RWPE1 (cell line): Measurements from ENCODE around the gene CHKA.

Experiments used
- CTCF ChIA-PET: fragments of 350-600 bp; sonication (Branson Sonifier 250); formaldehyde crosslinking; extraction: SDS; loops from one replicate; lab custom pipeline; 2021; lab: Yijun Ruan, JAX
- POLR2A ChIA-PET: fragments of 400-600 bp; formaldehyde crosslinking; extraction: SDS; loops from one replicate; lab custom pipeline; 2020; ENCODE audit warnings: antibody characterized with exemption; ENCODE audit not compliant: low non-redundant PET; lab: Yijun Ruan, JAX
- DNase-seq: peaks from one replicate; pipeline ENCODE4 v3.0.0; 2012; ENCODE audit warnings: low spot score
- H3K27ac ChIP-seq: fragments of 450-650 bp; 2 replicates; pipeline ENCODE4 v1.5.1; 2017
- TF ChIP-seq, protein P1 (sequence below): fragments of 450-650 bp; conservative IDR thresholded peaks from 2 replicates; pipeline ENCODE4 v1.5.1; 2017; ENCODE audit warnings: low read depth, mild to moderate bottlenecking

The CHKA gene

DNA sequence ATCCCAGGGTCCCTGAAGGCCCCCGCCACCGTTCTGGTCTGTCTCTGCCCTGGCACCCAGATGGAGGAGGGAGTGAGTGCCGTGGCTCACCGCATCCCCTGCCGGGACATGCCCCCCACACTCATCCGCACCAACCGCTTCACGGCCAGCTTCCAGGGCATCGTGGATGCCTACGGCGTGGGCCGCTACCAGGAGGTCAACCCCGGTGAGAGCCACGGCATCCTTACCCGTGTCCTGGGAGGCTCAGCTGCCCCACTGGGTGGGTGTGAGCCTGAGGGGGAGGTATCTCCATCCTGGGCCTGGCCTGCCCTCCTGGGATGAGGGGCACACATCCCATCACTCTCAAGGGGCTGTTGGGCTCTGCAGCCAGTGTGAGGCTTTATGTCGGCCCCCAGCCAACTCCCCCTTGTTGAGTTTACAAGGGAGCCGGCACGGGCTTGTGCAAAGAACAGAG lies 76.3 kb downstream of the CHKA start:
- TF ChIP-seq, protein P1, sequence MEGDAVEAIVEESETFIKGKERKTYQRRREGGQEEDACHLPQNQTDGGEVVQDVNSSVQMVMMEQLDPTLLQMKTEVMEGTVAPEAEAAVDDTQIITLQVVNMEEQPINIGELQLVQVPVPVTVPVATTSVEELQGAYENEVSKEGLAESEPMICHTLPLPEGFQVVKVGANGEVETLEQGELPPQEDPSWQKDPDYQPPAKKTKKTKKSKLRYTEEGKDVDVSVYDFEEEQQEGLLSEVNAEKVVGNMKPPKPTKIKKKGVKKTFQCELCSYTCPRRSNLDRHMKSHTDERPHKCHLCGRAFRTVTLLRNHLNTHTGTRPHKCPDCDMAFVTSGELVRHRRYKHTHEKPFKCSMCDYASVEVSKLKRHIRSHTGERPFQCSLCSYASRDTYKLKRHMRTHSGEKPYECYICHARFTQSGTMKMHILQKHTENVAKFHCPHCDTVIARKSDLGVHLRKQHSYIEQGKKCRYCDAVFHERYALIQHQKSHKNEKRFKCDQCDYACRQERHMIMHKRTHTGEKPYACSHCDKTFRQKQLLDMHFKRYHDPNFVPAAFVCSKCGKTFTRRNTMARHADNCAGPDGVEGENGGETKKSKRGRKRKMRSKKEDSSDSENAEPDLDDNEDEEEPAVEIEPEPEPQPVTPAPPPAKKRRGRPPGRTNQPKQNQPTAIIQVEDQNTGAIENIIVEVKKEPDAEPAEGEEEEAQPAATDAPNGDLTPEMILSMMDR: no peak
- POLR2A ChIA-PET: interaction anchor here (0.6 kb wide), 1 partner anchor 43 kb away, joined by 7 read pairs; no protein-coding TSS in a partner anchor
- CTCF ChIA-PET: interaction anchor here (0.9 kb wide), 1 partner anchor 13 kb away, joined by 3 read pairs; no protein-coding TSS in a partner anchor
- no peak overlapping the region for H3K27ac ChIP-seq
- no peak for DNase-seq

DNA sequence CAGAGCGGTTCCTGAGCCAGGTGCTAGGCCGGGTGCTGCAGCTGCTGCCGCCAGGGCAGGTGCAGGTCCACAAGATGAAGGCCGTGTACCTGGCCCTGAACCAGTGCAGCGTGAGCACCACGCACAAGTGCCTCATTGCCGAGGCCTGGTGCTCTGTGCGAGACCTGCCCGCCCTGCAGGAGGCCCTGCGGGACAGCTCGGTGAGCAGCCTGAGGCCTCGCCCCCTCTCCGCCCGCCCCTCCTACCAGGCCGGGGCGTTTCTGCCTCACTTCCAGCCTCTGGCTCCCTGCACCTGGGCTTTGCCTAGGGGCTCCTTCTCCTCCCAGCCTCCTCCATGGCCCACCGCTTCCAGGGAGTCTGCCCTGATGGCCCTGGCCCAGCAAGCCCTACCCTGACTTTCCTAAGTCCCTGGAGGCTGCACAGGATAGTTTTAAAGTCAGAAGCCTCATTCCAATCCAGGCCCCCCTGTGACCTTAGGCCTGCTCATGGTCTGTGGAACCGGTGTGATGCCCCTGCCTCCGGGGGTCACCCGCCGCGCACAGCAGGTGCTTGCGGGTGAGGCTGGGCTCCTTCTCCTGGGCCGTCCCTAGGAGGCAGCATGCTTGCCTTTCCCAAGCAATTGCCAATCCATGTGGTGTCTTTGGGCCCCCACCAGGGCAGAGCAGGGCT lies 76.9 kb downstream of the CHKA start:
- TF ChIP-seq, protein P1: no peak
- CTCF ChIA-PET: no interaction called here
- POLR2A ChIA-PET: no interaction called here
- no peak for DNase-seq
- no peak overlapping the region for H3K27ac ChIP-seq

DNA sequence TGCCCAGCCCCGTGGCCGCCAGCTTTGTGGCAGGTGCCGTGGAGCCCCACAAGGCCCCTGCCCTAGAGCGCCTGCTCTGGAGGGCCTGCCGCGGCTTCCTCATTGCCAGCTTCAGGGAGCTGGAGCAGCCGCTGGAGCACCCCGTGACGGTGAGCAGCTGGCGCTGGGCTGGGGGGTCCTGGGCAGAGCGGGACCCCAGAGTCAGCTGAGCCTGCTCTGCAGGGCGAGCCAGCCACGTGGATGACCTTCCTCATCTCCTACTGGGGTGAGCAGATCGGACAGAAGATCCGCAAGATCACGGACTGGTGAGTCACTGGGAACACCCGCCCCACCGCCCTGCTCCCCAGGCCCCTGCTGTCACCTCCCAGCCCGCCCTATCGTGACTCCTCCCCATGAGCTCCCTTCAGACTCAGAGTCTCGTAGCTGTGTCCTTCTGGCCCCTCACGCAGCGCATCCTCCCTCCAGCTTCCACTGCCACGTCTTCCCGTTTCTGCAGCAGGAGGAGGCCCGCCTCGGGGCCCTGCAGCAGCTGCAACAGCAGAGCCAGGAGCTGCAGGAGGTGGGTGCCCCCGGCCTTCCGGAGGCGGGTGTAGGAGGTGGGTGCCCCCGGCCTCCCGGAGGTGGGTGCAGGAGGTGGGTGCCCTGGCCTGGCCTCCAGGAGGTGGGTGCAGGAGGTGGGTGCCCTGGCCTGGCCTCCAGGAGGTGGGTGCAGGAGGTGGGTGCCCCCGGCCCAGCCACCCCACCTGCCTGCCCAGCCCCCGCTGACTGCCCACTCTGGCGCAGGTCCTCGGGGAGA lies 77.6 kb downstream of the CHKA start:
- POLR2A ChIA-PET: no interaction called here

DNA sequence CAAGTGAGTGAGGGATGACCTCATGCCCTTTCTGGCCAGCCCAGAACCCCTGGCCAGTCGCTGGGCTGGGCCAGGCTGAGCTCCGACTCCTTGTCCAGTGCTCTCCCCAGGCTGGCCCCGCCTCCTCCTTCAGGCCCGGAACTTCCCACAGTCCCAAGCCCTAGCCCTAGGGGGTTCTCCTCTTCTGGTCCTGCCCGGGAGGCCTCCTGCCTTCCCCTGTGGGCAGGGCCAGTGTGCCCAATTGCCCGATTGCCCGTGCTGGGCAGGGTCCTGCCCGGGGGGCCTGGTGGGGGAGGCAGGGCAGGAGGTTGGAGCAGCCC lies 78.2 kb downstream of the CHKA start:
- TF ChIP-seq, protein P1: no peak
- DNase-seq: no peak
- CTCF ChIA-PET: interaction anchor here (0.6 to 0.7 kb wide), 2 partner anchors 21 to 1094 kb away, joined by 3 read pairs; no protein-coding TSS in a partner anchor
- POLR2A ChIA-PET: no interaction called here
- peak overlapping the region; percentile 81; the same call in 1 of the 2 replicates for H3K27ac ChIP-seq

More for the DNA sequence above, 77.6 kb downstream of the CHKA start:
- CTCF ChIA-PET: no interaction called here
- peak overlapping the region; percentile 81; the same call in 1 of the 2 replicates for H3K27ac ChIP-seq
- TF ChIP-seq, protein P1: no peak
- no peak for DNase-seq

DNA sequence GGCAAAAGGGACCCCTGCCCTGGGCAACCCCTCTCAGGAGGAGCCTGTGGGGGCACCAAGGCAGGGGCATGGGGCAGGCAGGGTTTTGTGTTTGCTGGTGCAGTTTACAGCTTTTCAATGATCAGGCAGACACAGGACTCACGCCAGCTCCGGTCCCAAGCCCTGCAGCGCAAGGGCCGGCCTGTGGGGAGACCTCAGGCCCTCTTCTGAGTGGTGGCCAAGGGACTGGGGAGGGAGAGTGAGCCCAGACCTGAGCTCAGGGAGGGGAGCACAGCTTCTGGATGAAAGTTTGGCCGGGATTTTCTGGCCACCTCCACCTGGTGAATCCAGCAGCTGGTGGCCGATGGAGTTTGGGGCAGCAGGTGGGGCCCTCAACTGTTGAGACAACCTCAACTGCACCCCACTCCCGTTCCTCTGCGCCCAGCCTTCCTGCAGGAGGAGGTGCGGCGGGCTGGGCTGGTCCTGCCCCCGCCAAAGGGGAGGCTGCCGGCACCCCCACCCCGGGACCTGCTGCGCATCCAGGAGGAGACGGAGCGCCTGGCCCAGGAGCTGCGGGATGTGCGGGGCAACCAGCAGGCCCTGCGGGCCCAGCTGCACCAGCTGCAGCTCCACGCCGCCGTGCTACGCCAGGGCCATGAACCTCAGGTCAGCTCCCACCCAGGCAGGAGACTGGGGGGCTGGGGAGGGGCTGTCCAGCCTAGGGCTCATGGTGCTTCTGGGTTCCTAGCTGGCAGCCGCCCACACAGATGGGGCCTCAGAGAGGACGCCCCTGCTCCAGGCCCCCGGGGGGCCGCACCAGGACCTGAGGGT lies 78.8 kb downstream of the CHKA start:
- DNase-seq: no peak
- CTCF ChIA-PET: interaction anchor here (0.6 to 0.9 kb wide), 6 partner anchors 21 to 1095 kb away, joined by 3 to 4 read pairs (median 3); no protein-coding TSS in a partner anchor
- POLR2A ChIA-PET: interaction anchor here (1.0 kb wide), 1 partner anchor 12 kb away, joined by 3 read pairs; no protein-coding TSS in a partner anchor
- H3K27ac ChIP-seq: peak overlapping the region; percentile 81
- TF ChIP-seq, protein P1: no peak
